GM12878 (cell line): ENCODE measurements around the gene GRIP2. TPM values are rescaled to one million over a fixed set of nuclear protein-coding genes. Genes with fewer than 3 reads are reported as not detected.

Source experiments
- ATAC-seq: fragments of 200-7000 bp; cut with Tn5 transposase; 3 replicates; pipeline ENCODE4 v1.9.1; 2020; ENCODE audit warnings: mild to moderate bottlenecking, moderate library complexity
- BruUV-seq: library from RNA; stranded (reverse); fragments of 400-500 nt; replicated peaks from 2 replicates; lab custom pipeline; 2021; lab: Mats Ljungman, UMichigan
- CTCF ChIA-PET: fragments of 300-600 bp; sonication (Branson Sonifier 250); formaldehyde crosslinking; extraction: SDS; loops from one replicate; lab custom pipeline; 2021; ENCODE audit warnings: inconsistent platforms; lab: Yijun Ruan, JAX
- POLR2A ChIA-PET: fragments of 350-600 bp; formaldehyde crosslinking; extraction: SDS; loops from one replicate; lab custom pipeline; 2021; ENCODE audit warnings: inconsistent platforms; lab: Charles Lee
- RAD21 ChIA-PET: fragments of 300-600 bp; sonication (Branson Sonifier 250); formaldehyde crosslinking; loops from one replicate; lab custom pipeline; 2023; ENCODE audit warnings: antibody characterized with exemption; ENCODE audit not compliant: unreplicated experiment; lab: Charles Lee
- SMC1A ChIA-PET: fragments of 300-600 bp; sonication (Branson Sonifier 250); formaldehyde crosslinking; loops from one replicate; lab custom pipeline; 2023; ENCODE audit not compliant: unreplicated experiment, uncharacterized antibody; lab: Charles Lee
- DNase-seq: peaks from one replicate; pipeline ENCODE4 v3.0.0-alpha.2; 2011; ENCODE audit warnings: low read depth, low spot score
- FAIRE-seq: peaks from 3 replicates; lab custom pipeline; 2011; peaks lifted over from hg19 to GRCh38; lab: Jason Lieb, UNC
- H2AFZ ChIP-seq: 2 replicates; pipeline ENCODE4 v1.6.0; 2011; ENCODE audit warnings: low read depth, low read length, control low read depth; ENCODE audit not compliant: control insufficient read depth
- H3K27ac ChIP-seq: 2 replicates; pipeline ENCODE4 v1.5.1; 2011; ENCODE audit warnings: control low read depth; ENCODE audit not compliant: control insufficient read depth, insufficient read depth
- H3K27me3 ChIP-seq, 2 experiments: replicated peaks in 1 of 2; 2 replicates each; pipeline versions ENCODE4 v1.6.0 to v1.6.1; 2011; ENCODE audit warnings: low read length in 1 of 2; ENCODE audit not compliant: control insufficient read depth in 2 of 2, insufficient read depth in 2 of 2
- H3K36me3 ChIP-seq, 2 experiments: 2 replicates each; pipeline ENCODE4 v1.5.1; 2011; ENCODE audit warnings: low read length in 1 of 2; ENCODE audit not compliant: control insufficient read depth in 2 of 2, insufficient read depth in 2 of 2
- H3K4me1 ChIP-seq: 2 replicates; pipeline ENCODE4 v1.6.1; 2011; ENCODE audit warnings: mild to moderate bottlenecking, low read length, moderate library complexity, mixed read lengths; ENCODE audit not compliant: control insufficient read depth, insufficient read depth
- H3K4me2 ChIP-seq: 2 replicates; pipeline ENCODE4 v1.6.0; 2011; ENCODE audit warnings: control low read depth; ENCODE audit not compliant: control insufficient read depth, insufficient read depth
- H3K4me3 ChIP-seq: fragments of 200-600 bp; sonication (generic); 2 replicates; pipeline ENCODE4 v1.5.1; 2016
- H3K79me2 ChIP-seq: 2 replicates; pipeline ENCODE4 v1.6.0; 2011; ENCODE audit warnings: low read length; ENCODE audit not compliant: control insufficient read depth, insufficient read depth
- H3K9ac ChIP-seq: 2 replicates; pipeline ENCODE4 v1.8.0; 2011; ENCODE audit warnings: low read length, control low read depth, mixed read lengths; ENCODE audit not compliant: control insufficient read depth, insufficient read depth
- H3K9me3 ChIP-seq: replicated peaks from 3 replicates; pipeline ENCODE4 v1.5.1; 2011; ENCODE audit warnings: mild to moderate bottlenecking, low read length; ENCODE audit not compliant: control insufficient read depth, insufficient read depth
- H4K20me1 ChIP-seq: 2 replicates; pipeline ENCODE4 v1.6.0; 2011; ENCODE audit not compliant: control insufficient read depth, insufficient read depth
- BCLAF1 ChIP-seq: fragments of 450-650 bp; IDR thresholded peaks from 2 replicates; pipeline ENCODE4 v1.6.1; 2017; ENCODE audit warnings: antibody characterized with exemption, mild to moderate bottlenecking, moderate library complexity
- CREM ChIP-seq: IDR thresholded peaks from 2 replicates; pipeline ENCODE4 v1.6.1; 2014; ENCODE audit warnings: antibody characterized with exemption, low read depth
- IKZF2 ChIP-seq, 2 experiments: fragments of 450-650 bp; IDR thresholded peaks; 2 replicates each; pipeline ENCODE4 v1.6.1; 2017; ENCODE audit warnings: mild to moderate bottlenecking in 2 of 2, moderate library complexity in 2 of 2
- KAT2A ChIP-seq: conservative IDR thresholded peaks from 2 replicates; pipeline ENCODE4 v1.6.1; 2011; ENCODE audit warnings: low read depth, low read length; ENCODE audit not compliant: control insufficient read depth
- MYC ChIP-seq: IDR thresholded peaks from 2 replicates; pipeline ENCODE4 v1.6.1; 2011; ENCODE audit warnings: mild to moderate bottlenecking, low read length, moderate library complexity, inconsistent platforms; ENCODE audit not compliant: insufficient read depth, insufficient replicate concordance, insufficient read length, severe bottlenecking
- PAX5 ChIP-seq: IDR thresholded peaks from 2 replicates; pipeline ENCODE4 v1.6.1; 2011; ENCODE audit warnings: low read depth, low read length, borderline replicate concordance
- PML ChIP-seq: IDR thresholded peaks from 2 replicates; pipeline ENCODE4 v1.6.1; 2012; ENCODE audit warnings: low read length, inconsistent platforms
- RUNX3 ChIP-seq: IDR thresholded peaks from 2 replicates; pipeline ENCODE4 v1.6.1; 2012; ENCODE audit warnings: low read length, inconsistent platforms
- SREBF1 ChIP-seq: IDR thresholded peaks from 2 replicates; pipeline ENCODE4 v1.6.1; 2012; ENCODE audit warnings: mild to moderate bottlenecking, low read length
- ZBTB33 ChIP-seq: fragments of 450-650 bp; IDR thresholded peaks from 2 replicates; pipeline ENCODE4 v1.6.1; 2017; ENCODE audit warnings: mild to moderate bottlenecking
- ZNF217 ChIP-seq: fragments of 450-650 bp; IDR thresholded peaks from 2 replicates; pipeline ENCODE4 v1.6.1; 2017; ENCODE audit warnings: antibody characterized with exemption, mild to moderate bottlenecking
- WGBS: methylation state at CpG from one replicate; pipeline ENCODE4 v1.1.6; 2016; ENCODE audit warnings: low lambda C conversion rate; ENCODE audit not compliant: insufficient replicate concordance, insufficient coverage; ENCODE audit errors: missing lambda C conversion rate; 5-methylcytosine and 5-hydroxymethylcytosine counted together
- in situ Hi-C: fragments of 300-500 bp; cut with MboI; formaldehyde crosslinking; loops from 9 replicates; pipeline ENCODE4 v1.14.3; 2018; ENCODE audit warnings: mixed read lengths
- intact Hi-C: fragments of 100-400 bp; cut with micrococcal nuclease; formaldehyde crosslinking; loops from one replicate; pipeline ENCODE4 v1.14.2; 2022; ENCODE audit not compliant: unreplicated experiment
- polyA plus RNA-seq, 11 experiments: library from polyadenylated mRNA; depleted of rRNA in 4 of 11; unstranded in 6 of 11; stranded (reverse) in 5 of 11; fragments of >200 nt; fragmentation: Nextera tagmentation in 4 of 11; fragmentation: Illumina TruSeq in 1 of 11; extraction: Ambion mirVana in 4 of 11; extraction: Trizol in 1 of 11; gene quantifications; 1 replicate in 1 of 11; 2 replicates in 10 of 11; pipeline versions ENCODE4 v1.2.1 to v1.2.3, GENCODE V29; 2011 to 2016; ENCODE audit warnings: inconsistent platforms in 2 of 11, missing spikeins in 2 of 11, low read depth in 1 of 11
- total RNA-seq, 4 experiments: library from RNA; depleted of rRNA in 3 of 4; stranded (reverse); fragments of >200 nt in 3 of 4; fragmentation: Illumina TruSeq in 1 of 4; extraction: Trizol in 1 of 4; gene quantifications; 2 replicates each; pipeline versions ENCODE4 v1.2.1 to v1.2.3, GENCODE V29; 2013 to 2021

The GRIP2 gene
- total and polyA plus RNA-seq, 10 of the 15 experiments (the other 5 are each of a cell fraction or from before 2014, with no cell fraction given), result not detected

GRCh38 chr3:14444380-14444779 lies 95.8 kb downstream of the GRIP2 start:
- no peak overlapping the region for H3K9ac ChIP-seq
- FAIRE-seq, result no peak
- BruUV-seq, result no TSS peak
- ChIA-PET POLR2A (no interaction called here), CTCF (no interaction called here), RAD21 (no interaction called here), SMC1A (no interaction called here)
- H3K27ac ChIP-seq, result no peak overlapping the region
- peaks cover 10% of the 10 kb centered on the region for H3K4me1 ChIP-seq
- peaks cover 4% of the 10 kb centered on the region for H3K79me2 ChIP-seq
- no peaks in the 10 kb centered on the region for H3K9me3 ChIP-seq
- TF ChIP-seq RUNX3 (no peak), ZBTB33 (no peak), SREBF1 (no peak)
- H4K20me1 ChIP-seq, result no peaks in the 10 kb centered on the region
- intact Hi-C loops (no loop called here), in situ Hi-C loops (no loop called here)
- 97% methylated on average over 6 of the region's 6 CpGs for WGBS
- H3K4me2 ChIP-seq, result no peak overlapping the region
- no peaks in the 10 kb centered on the region for H3K27me3 ChIP-seq
- no peak overlapping the region for H3K4me3 ChIP-seq
- DNase-seq, result no peak
- peaks cover 26 to 27% of the 10 kb centered on the region in 2 experiments for H3K36me3 ChIP-seq
- ATAC-seq, result no peak
- H2AFZ ChIP-seq, result no peak overlapping the region

GRCh38 chr3:14441920-14442300 lies 98.2 kb downstream of the GRIP2 start:
- Histone ChIP-seq H3K36me3 (peaks cover 9 to 17% of the 10 kb centered on the region in 2 experiments), H4K20me1 (no peaks in the 10 kb centered on the region), H3K27me3 (no peaks in the 10 kb centered on the region), H3K4me2 (no peak overlapping the region)
- WGBS, result 88% methylated on average over 6 of the region's 6 CpGs
- no peak for DNase-seq
- FAIRE-seq, result no peak
- TF ChIP-seq RUNX3 (no peak), KAT2A (no peak), ZNF217 (no peak), BCLAF1 (no peak), PAX5 (no peak), PML (no peak), CREM (no peak), MYC (no peak), IKZF2 (IDR thresholded peaks at IDR 0.05) (no peak)
- TF ChIP-seq, all 136 proteins: peak for 0
- ChIA-PET CTCF (interaction anchor here (0.9 kb wide), 1 partner anchor 19 kb away, joined by 3 read pairs; no protein-coding TSS in a partner anchor), SMC1A (interaction anchor here (1.6 kb wide), 1 partner anchor 8 kb away, joined by 6 read pairs; no protein-coding TSS in a partner anchor), RAD21 (interaction anchor here (1.8 kb wide), 1 partner anchor 10 kb away, joined by 4 read pairs; no protein-coding TSS in a partner anchor), POLR2A (interaction anchor here (0.6 to 1.1 kb wide), 2 partner anchors 210 to 1792 kb away, joined by 3 read pairs; partner anchors contain the start of gene CCDC174)
- Histone ChIP-seq H3K27ac (no peak overlapping the region), H3K9me3 (no peaks in the 10 kb centered on the region), H3K9ac (no peak overlapping the region), H3K4me3 (no peak overlapping the region), H3K4me1 (peaks cover 13% of the 10 kb centered on the region), H3K79me2 (peaks cover 4% of the 10 kb centered on the region), H2AFZ (no peak overlapping the region)
- intact Hi-C loops (no loop called here), in situ Hi-C loops (no loop called here)
- no peak for ATAC-seq
- BruUV-seq, result no TSS peak
